H1 (cell line): ENCODE results near the gene CST6. TPM values are rescaled to one million over a fixed set of nuclear protein-coding genes. Genes with fewer than 3 reads are reported as not detected.
"Not testable (repeated sequence)": the region's sequence is repeated elsewhere in the genome, so short reads cannot be mapped to it uniquely, and the experiment has no call there.

Experiments
- CTCF ChIA-PET: fragments of 300-600 bp; sonication (Branson Sonifier 250); formaldehyde crosslinking; loops from one replicate; lab custom pipeline; 2021; ENCODE audit not compliant: partially characterized antibody; lab: Charles Lee
- POLR2A ChIA-PET: fragments of 300-600 bp; sonication (Branson Sonifier 250); formaldehyde crosslinking; loops from one replicate; lab custom pipeline; 2021; ENCODE audit warnings: inconsistent platforms; ENCODE audit not compliant: partially characterized antibody; lab: Charles Lee
- DNase-seq, 2 experiments: peaks; one replicate each; pipeline versions ENCODE4 v3.0.0 to v3.0.0-alpha.2; 2010 to 2022; ENCODE audit warnings: low spot score in 2 of 2, low read depth in 1 of 2, mixed read lengths in 1 of 2
- FAIRE-seq: peaks from 2 replicates; lab custom pipeline; 2011; peaks lifted over from hg19 to GRCh38; lab: Jason Lieb, UNC
- H2AFZ ChIP-seq: 2 replicates; pipeline ENCODE4 v1.8.1; 2012; ENCODE audit warnings: low read length, inconsistent platforms
- H2AK5ac ChIP-seq: 2 replicates; pipeline ENCODE4 v1.6.1; 2013; ENCODE audit warnings: low read depth, low read length
- H2BK120ac ChIP-seq: replicated peaks from 2 replicates; pipeline ENCODE3; 2013; ENCODE audit warnings: low read depth, low read length, inconsistent platforms
- H2BK12ac ChIP-seq: 2 replicates; pipeline ENCODE4 v1.6.1; 2013; ENCODE audit warnings: low read depth, low read length
- H2BK15ac ChIP-seq: 2 replicates; pipeline ENCODE4 v1.6.1; 2013; ENCODE audit warnings: low read length
- H2BK20ac ChIP-seq: 2 replicates; pipeline ENCODE4 v1.6.1; 2013; ENCODE audit warnings: low read length
- H2BK5ac ChIP-seq: 2 replicates; pipeline ENCODE4 v1.6.1; 2013; ENCODE audit warnings: low read depth, low read length
- H3K14ac ChIP-seq: 2 replicates; pipeline ENCODE4 v1.6.1; 2013; ENCODE audit warnings: inconsistent platforms; ENCODE audit not compliant: insufficient read length
- H3K18ac ChIP-seq: 2 replicates; pipeline ENCODE4 v1.6.1; 2013; ENCODE audit warnings: low read length; ENCODE audit errors: extremely low read depth
- H3K23ac ChIP-seq: 2 replicates; pipeline ENCODE4 v1.6.1; 2013; ENCODE audit warnings: inconsistent platforms; ENCODE audit not compliant: insufficient read length
- H3K23me2 ChIP-seq: 2 replicates; pipeline ENCODE4 v1.6.1; 2013; ENCODE audit warnings: low read depth, low read length
- H3K27ac ChIP-seq: 2 replicates; pipeline ENCODE4 v1.6.1; 2011; ENCODE audit warnings: low read depth, low read length, inconsistent platforms
- H3K27me3 ChIP-seq, 4 experiments: replicated peaks in 1 of 4; 1 replicate in 1 of 4; 2 replicates in 3 of 4; pipeline versions ENCODE4 v1.6.1 to v1.8.1; 2011 to 2013; ENCODE audit warnings: low read length in 3 of 4, mild to moderate bottlenecking in 3 of 4, inconsistent platforms in 2 of 4, mixed read lengths in 2 of 4, moderate library complexity in 1 of 4; ENCODE audit not compliant: control insufficient read depth in 3 of 4, insufficient read depth in 3 of 4; ENCODE audit errors: extremely low read depth in 1 of 4
- H3K36me3 ChIP-seq, 4 experiments: 2 replicates each; pipeline versions ENCODE4 v1.6.1 to v1.8.1; 2011 to 2013; ENCODE audit warnings: mild to moderate bottlenecking in 4 of 4, low read length in 3 of 4, moderate library complexity in 2 of 4, control low read depth in 1 of 4, inconsistent platforms in 1 of 4; ENCODE audit not compliant: insufficient read depth in 4 of 4, control insufficient read depth in 2 of 4
- H3K4ac ChIP-seq: replicated peaks from 2 replicates; pipeline ENCODE3; 2013; ENCODE audit warnings: low read length, low read depth, mixed read lengths, inconsistent platforms; ENCODE audit not compliant: insufficient read length
- H3K4me1 ChIP-seq, 4 experiments: replicated peaks in 1 of 4; 1 replicate in 1 of 4; 2 replicates in 3 of 4; pipeline versions ENCODE4 v1.6.1 to v1.8.1; 2011 to 2013; ENCODE audit warnings: low read length in 3 of 4, inconsistent platforms in 2 of 4, mixed read lengths in 1 of 4; ENCODE audit not compliant: insufficient read depth in 4 of 4, control insufficient read depth in 3 of 4
- H3K4me2 ChIP-seq, 2 experiments: 2 replicates each; pipeline versions ENCODE4 v1.6.1 to v1.8.1; 2011 to 2013; ENCODE audit warnings: low read depth in 2 of 2, low read length in 2 of 2, control low read depth in 1 of 2, inconsistent platforms in 1 of 2, mild to moderate bottlenecking in 1 of 2; ENCODE audit not compliant: insufficient read depth in 1 of 2
- H3K4me3 ChIP-seq, 4 experiments: fragments of 200-600, 300-600 bp in 1 of 4; sonication (generic), shearing (Covaris generic), sonication (Bioruptor Twin) in 1 of 4; 2 replicates each; pipeline versions ENCODE4 v1.5.1 to v1.8.1; 2011 to 2016; ENCODE audit warnings: low read length in 4 of 4, low read depth in 3 of 4, control low read depth in 2 of 4, inconsistent platforms in 2 of 4, mild to moderate bottlenecking in 2 of 4, mixed read lengths in 1 of 4, moderate library complexity in 1 of 4; ENCODE audit not compliant: insufficient read depth in 2 of 4; ENCODE audit errors: extremely low read depth in 1 of 4
- H3K56ac ChIP-seq: replicated peaks from 2 replicates; pipeline ENCODE3; 2013; ENCODE audit warnings: low read depth, mild to moderate bottlenecking, mixed read lengths, low read length, inconsistent platforms; ENCODE audit not compliant: insufficient read length
- H3K79me1 ChIP-seq: 2 replicates; pipeline ENCODE4 v1.6.1; 2013; ENCODE audit warnings: low read depth, low read length, control low read depth
- H3K79me2 ChIP-seq, 2 experiments: 2 replicates each; pipeline versions ENCODE4 v1.6.1 to v1.8.1; 2012 to 2013; ENCODE audit warnings: low read length in 2 of 2, mild to moderate bottlenecking in 2 of 2, inconsistent platforms in 1 of 2; ENCODE audit not compliant: insufficient read depth in 2 of 2, control insufficient read depth in 1 of 2
- H3K9ac ChIP-seq, 4 experiments: replicated peaks in 1 of 4; 1 replicate in 1 of 4; 2 replicates in 3 of 4; pipeline versions ENCODE4 v1.6.1 to v1.8.1; 2011 to 2013; ENCODE audit warnings: low read depth in 3 of 4, low read length in 3 of 4, control low read depth in 2 of 4, mild to moderate bottlenecking in 2 of 4, moderate library complexity in 2 of 4, inconsistent platforms in 1 of 4; ENCODE audit errors: extremely low read depth in 1 of 4
- H3K9me3 ChIP-seq, 2 experiments: 2 replicates each; pipeline versions ENCODE4 v1.6.1 to v1.8.1; 2012 to 2013; ENCODE audit warnings: mild to moderate bottlenecking in 2 of 2, moderate library complexity in 2 of 2, control low read depth in 1 of 2, inconsistent platforms in 1 of 2, low read depth in 1 of 2, low read length in 1 of 2, mixed read lengths in 1 of 2; ENCODE audit not compliant: insufficient read depth in 2 of 2
- H4K20me1 ChIP-seq, 2 experiments: replicated peaks in 1 of 2; 2 replicates each; pipeline versions ENCODE3 to v1.8.1; 2011 to 2013; ENCODE audit warnings: inconsistent platforms in 2 of 2, low read length in 2 of 2, mild to moderate bottlenecking in 1 of 2; ENCODE audit not compliant: insufficient read depth in 2 of 2, control insufficient read depth in 1 of 2
- H4K5ac ChIP-seq: 2 replicates; pipeline ENCODE4 v1.6.1; 2013; ENCODE audit warnings: low read length, low read depth, mixed read lengths, inconsistent platforms; ENCODE audit not compliant: insufficient read length
- H4K8ac ChIP-seq: 2 replicates; pipeline ENCODE4 v1.8.0; 2013; ENCODE audit warnings: mild to moderate bottlenecking, moderate library complexity, low read length, inconsistent platforms; ENCODE audit not compliant: insufficient read depth; ENCODE audit errors: extremely low read depth
- H4K91ac ChIP-seq: replicated peaks from 2 replicates; pipeline ENCODE3; 2013; ENCODE audit warnings: low read length, mixed read lengths, inconsistent platforms; ENCODE audit not compliant: insufficient read length
- WGBS, 2 experiments: shearing (Covaris generic) in 1 of 2; methylation state at CpG; one replicate each; pipeline versions ENCODE4 v1.1.6 to v1.1.7; 2013 to 2015; ENCODE audit warnings: low lambda C conversion rate in 2 of 2, mixed read lengths in 2 of 2, inconsistent platforms in 1 of 2, low coverage in 1 of 2, missing lambda C conversion rate in 1 of 2; ENCODE audit not compliant: insufficient replicate concordance in 2 of 2, insufficient coverage in 1 of 2, insufficient read length in 1 of 2; ENCODE audit errors: extremely low coverage in 1 of 2, missing lambda C conversion rate in 1 of 2; 5-methylcytosine and 5-hydroxymethylcytosine counted together
- polyA plus RNA-seq, 7 experiments: library from polyadenylated mRNA; depleted of rRNA in 3 of 7; stranded (reverse) in 5 of 7; unstranded in 2 of 7; fragments of >200 nt in 5 of 7; fragments of 200-250 nt in 2 of 7; gene quantifications; 1 replicate in 5 of 7; 2 replicates in 1 of 7; 4 replicates in 1 of 7; pipeline versions ENCODE4 v1.2.1 to v1.2.3, GENCODE V29; 2011 to 2013; ENCODE audit warnings: missing spikeins in 2 of 7, mixed read lengths in 2 of 7
- total RNA-seq: library from RNA; stranded (reverse); fragmentation: NEBNext Ultra II Directional; extraction: Animal tissue kit (Norgen Biotek cat#: 25700); gene quantifications from 2 replicates; pipeline ENCODE4 v1.2.1, GENCODE V29; 2021

CST6 gene
- total and polyA plus RNA-seq, 2 of the 8 experiments (the other 6 are each of a cell fraction or from before 2014, with no cell fraction given) = 1.6 to 7.6 TPM

- not testable (repeated sequence) for H4K5ac ChIP-seq, H3K79me2 ChIP-seq, H3K56ac ChIP-seq, H2BK5ac ChIP-seq, H2BK12ac ChIP-seq, H4K8ac ChIP-seq, H2BK120ac ChIP-seq, H2AK5ac ChIP-seq, H2AFZ ChIP-seq, H3K27ac ChIP-seq, H3K4ac ChIP-seq, H2BK20ac ChIP-seq, DNase-seq, H3K23ac ChIP-seq, H3K4me3 ChIP-seq, H3K14ac ChIP-seq, H2BK15ac ChIP-seq, H3K36me3 ChIP-seq, H4K91ac ChIP-seq, H3K9ac ChIP-seq, H3K4me2 ChIP-seq, FAIRE-seq, H3K79me1 ChIP-seq, H4K20me1 ChIP-seq, H3K23me2 ChIP-seq, H3K9me3 ChIP-seq, H3K18ac ChIP-seq
- Histone ChIP-seq H3K4me1 (peaks cover 0 to 20% (median 9%) of the 10 kb centered on the region in 4 experiments; a peak in 5 of 7 replicates), H3K27me3 (peaks cover 6 to 26% (median 24%) of the 10 kb centered on the region in 4 experiments)
- CTCF ChIA-PET = interaction anchor here (0.6 to 6.4 kb wide), 7 partner anchors 12 to 178 kb away, joined by 3 to 35 read pairs (median 3); no protein-coding TSS in a partner anchor
- POLR2A ChIA-PET = interaction anchor here (1.1 kb wide), 1 partner anchor 59 kb away, joined by 3 read pairs; no protein-coding TSS in a partner anchor
- WGBS, 2 experiments = 83% methylated on average over 4 of the region's 4 CpGs; no CpG with 5 or more reads in 1 of the 2 experiments
These were observed 1.8 kb upstream of the CST6 start for GRCh38 chr11:66010036-66010435.
